GM23248 (cell line): ENCODE measurements around the gene FUT7. TPM values are rescaled to one million over a fixed set of nuclear protein-coding genes. Genes with fewer than 3 reads are reported as not detected.

ENCODE experiments used
- DNase-seq: peaks from one replicate; pipeline ENCODE4 v3.0.0-alpha.2; 2015
- H2AFZ ChIP-seq: fragments of 200-600 bp; sonication (generic); 2 replicates; pipeline ENCODE4 v1.6.1; 2016; ENCODE audit warnings: antibody characterized with exemption
- H3F3A ChIP-seq: fragments of 200-600 bp; sonication (generic); 2 replicates; pipeline ENCODE4 v1.6.1; 2016; ENCODE audit warnings: mild to moderate bottlenecking, antibody characterized with exemption, mixed run types; ENCODE audit not compliant: insufficient read depth
- H3K27ac ChIP-seq: fragments of 200-600 bp; sonication (generic); 2 replicates; pipeline ENCODE4 v1.5.1; 2016; ENCODE audit warnings: mild to moderate bottlenecking
- H3K27me3 ChIP-seq: fragments of 200-600 bp; sonication (generic); replicated peaks from 2 replicates; pipeline ENCODE4 v1.6.1; 2016; ENCODE audit warnings: mild to moderate bottlenecking; ENCODE audit not compliant: insufficient read depth
- H3K36me3 ChIP-seq: fragments of 200-600 bp; sonication (generic); 2 replicates; pipeline ENCODE4 v1.6.1; 2016; ENCODE audit warnings: low read depth, mild to moderate bottlenecking
- H3K4me1 ChIP-seq: fragments of 200-600 bp; sonication (generic); 2 replicates; pipeline ENCODE4 v1.6.1; 2016; ENCODE audit warnings: mild to moderate bottlenecking; ENCODE audit not compliant: insufficient read depth
- H3K4me2 ChIP-seq: fragments of 200-600 bp; sonication (generic); one replicate; pipeline ENCODE4 v1.6.1; 2016; ENCODE audit warnings: mild to moderate bottlenecking; ENCODE audit not compliant: unreplicated experiment
- H3K4me3 ChIP-seq: fragments of 200-600 bp; sonication (generic); 2 replicates; pipeline ENCODE4 v1.5.1; 2016; ENCODE audit warnings: mild to moderate bottlenecking
- H3K79me2 ChIP-seq: fragments of 200-600 bp; sonication (generic); 2 replicates; pipeline ENCODE4 v1.6.1; 2016; ENCODE audit warnings: mild to moderate bottlenecking; ENCODE audit not compliant: insufficient read depth
- H3K9ac ChIP-seq: fragments of 200-600 bp; sonication (generic); 2 replicates; pipeline ENCODE4 v1.6.1; 2016; ENCODE audit warnings: mild to moderate bottlenecking
- H3K9me2 ChIP-seq: fragments of 200-600 bp; sonication (generic); 2 replicates; pipeline ENCODE4 v1.6.1; 2016; ENCODE audit warnings: mixed run types, mild to moderate bottlenecking, moderate library complexity; ENCODE audit not compliant: insufficient read depth
- H3K9me3 ChIP-seq: fragments of 200-600 bp; sonication (generic); one replicate; pipeline ENCODE4 v1.6.1; 2017; ENCODE audit warnings: low read depth
- H4K20me1 ChIP-seq: fragments of 200-600 bp; sonication (generic); 2 replicates; pipeline ENCODE4 v1.6.0; 2016; ENCODE audit not compliant: insufficient read depth
- EZH2 ChIP-seq: fragments of 200-600 bp; sonication (generic); IDR thresholded peaks from 2 replicates; pipeline ENCODE4 v1.6.1; 2018; ENCODE audit warnings: antibody characterized with exemption, mild to moderate bottlenecking; ENCODE audit not compliant: insufficient read depth, poor library complexity, severe bottlenecking
- EZH2phosphoT487 ChIP-seq: fragments of 200-600 bp; sonication (generic); IDR thresholded peaks from 2 replicates; pipeline ENCODE4 v1.6.1; 2018; ENCODE audit warnings: antibody characterized with exemption, moderate library complexity, mild to moderate bottlenecking, low read depth; ENCODE audit not compliant: insufficient read depth
- WGBS, 2 experiments: methylation state at CpG; one replicate each; pipeline ENCODE4 v1.1.6; 2015 to 2017; ENCODE audit warnings: low lambda C conversion rate in 2 of 2, low coverage in 1 of 2; ENCODE audit errors: missing lambda C conversion rate in 2 of 2; 5-methylcytosine and 5-hydroxymethylcytosine counted together
- in situ Hi-C: fragments of 300-500 bp; cut with MboI; formaldehyde crosslinking; loops from 2 replicates; pipeline ENCODE4 v1.15.0; 2020
- polyA plus RNA-seq: library from polyadenylated mRNA; unstranded; fragments of >200 nt; fragmentation: Nextera tagmentation; extraction: Ambion mirVana; gene quantifications from 2 replicates; pipeline ENCODE4 v1.2.1, GENCODE V29; 2016
- total RNA-seq: library from RNA; depleted of rRNA; stranded (reverse); fragments of >200 nt; shearing (Covaris generic); gene quantifications from 2 replicates; pipeline ENCODE4 v1.2.3, GENCODE V29; 2014

The FUT7 gene
- total and polyA plus RNA-seq, 2 experiments from 2014 or later = not detected

- Histone ChIP-seq H3K9ac (no peak overlapping the region), H3K4me2 (no peak overlapping the region), H3F3A (no peaks in the 10 kb centered on the region), H3K27ac (no peak overlapping the region), H3K4me1 (no peaks in the 10 kb centered on the region), H3K79me2 (no peaks in the 10 kb centered on the region), H3K36me3 (no peaks in the 10 kb centered on the region), H3K4me3 (no peak overlapping the region), H4K20me1 (no peaks in the 10 kb centered on the region), H3K9me2 (no peaks in the 10 kb centered on the region), H3K27me3 (no peaks in the 10 kb centered on the region), H3K9me3 (no peaks in the 10 kb centered on the region), H2AFZ (no peak overlapping the region)
- in situ Hi-C loops = no loop called here
- TF ChIP-seq EZH2phosphoT487 = no peak
- TF ChIP-seq EZH2 = no peak
- WGBS, 2 experiments = 85% methylated on average over 18 to 19 of the region's 21 CpGs
- no peak for DNase-seq
These were observed 6.3 kb downstream of the FUT7 start for GRCh38 chr9:137025517-137025966.

- Histone ChIP-seq H3K36me3 (no peaks in the 10 kb centered on the region), H3K27ac (no peak overlapping the region), H3K9me3 (no peaks in the 10 kb centered on the region), H2AFZ (no peak overlapping the region), H3K9me2 (no peaks in the 10 kb centered on the region), H3K9ac (no peak overlapping the region), H3K4me2 (no peak overlapping the region), H4K20me1 (no peaks in the 10 kb centered on the region), H3K79me2 (no peaks in the 10 kb centered on the region), H3K4me1 (no peaks in the 10 kb centered on the region), H3F3A (no peaks in the 10 kb centered on the region), H3K27me3 (no peaks in the 10 kb centered on the region), H3K4me3 (no peak overlapping the region)
- in situ Hi-C loops = no loop called here
- WGBS, 2 experiments = 90% methylated on average over 7 to 15 of the region's 15 CpGs
- TF ChIP-seq EZH2 (no peak), EZH2phosphoT487 (no peak)
- no peak for DNase-seq
These were observed 8.3 kb downstream of the FUT7 start for GRCh38 chr9:137023583-137023991.

- Histone ChIP-seq H3F3A (no peaks in the 10 kb centered on the region), H3K4me2 (no peak overlapping the region), H2AFZ (no peak overlapping the region), H3K79me2 (no peaks in the 10 kb centered on the region), H3K4me1 (no peaks in the 10 kb centered on the region), H3K27ac (no peak overlapping the region), H3K9ac (no peak overlapping the region), H4K20me1 (no peaks in the 10 kb centered on the region), H3K27me3 (no peaks in the 10 kb centered on the region), H3K4me3 (no peak overlapping the region), H3K9me2 (no peaks in the 10 kb centered on the region), H3K36me3 (no peaks in the 10 kb centered on the region), H3K9me3 (no peaks in the 10 kb centered on the region)
- TF ChIP-seq EZH2 = no peak
- no peak for DNase-seq
- in situ Hi-C loops = no loop called here
- WGBS, 2 experiments = 85 to 86% methylated on average over 7 of the region's 7 CpGs
These were observed 8.7 kb downstream of the FUT7 start for GRCh38 chr9:137023157-137023556.

- no peaks in the 10 kb centered on the region for H3K36me3 ChIP-seq
- H3K4me3 ChIP-seq = no peak overlapping the region
- H3K27ac ChIP-seq = no peak overlapping the region
- in situ Hi-C loops = no loop called here
- no peaks in the 10 kb centered on the region for H3K9me3 ChIP-seq
- H4K20me1 ChIP-seq = no peaks in the 10 kb centered on the region
- H3K9ac ChIP-seq = no peak overlapping the region
- WGBS, 2 experiments = 91 to 92% methylated on average over 20 to 22 of the region's 23 CpGs
- no peaks in the 10 kb centered on the region for H3K27me3 ChIP-seq
- no peak for DNase-seq
- H3K4me1 ChIP-seq = no peaks in the 10 kb centered on the region
- no peaks in the 10 kb centered on the region for H3F3A ChIP-seq
- no peaks in the 10 kb centered on the region for H3K79me2 ChIP-seq
- no peaks in the 10 kb centered on the region for H3K9me2 ChIP-seq
- TF ChIP-seq EZH2phosphoT487 (no peak), EZH2 (no peak)
- H3K4me2 ChIP-seq = no peak overlapping the region
- H2AFZ ChIP-seq = no peak overlapping the region
These were observed 9.3 kb downstream of the FUT7 start for GRCh38 chr9:137022662-137023008.
